Trophoblast cell (in vitro differentiated cells and primary cell): ENCODE measurements around the gene AGER.
A peak's percentile ranks its signal among the peaks of the same experiment; 100 is the strongest.

ENCODE experiments used
- DNase-seq, 2 donors: peaks; one replicate each; pipeline ENCODE4 v3.0.0-alpha.2; 2016
- H2AFZ ChIP-seq: 2 replicates; pipeline ENCODE4 v1.6.1; 2013; ENCODE audit warnings: low read length, moderate library complexity, mild to moderate bottlenecking; ENCODE audit not compliant: insufficient read depth, poor library complexity
- H2AK5ac ChIP-seq: 2 replicates; pipeline ENCODE4 v1.6.1; 2013; ENCODE audit warnings: mild to moderate bottlenecking, low read length
- H2BK120ac ChIP-seq: 2 replicates; pipeline ENCODE4 v1.6.1; 2013; ENCODE audit warnings: low read length, mild to moderate bottlenecking, moderate library complexity; ENCODE audit not compliant: insufficient read depth, poor library complexity
- H2BK12ac ChIP-seq: 2 replicates; pipeline ENCODE4 v1.6.1; 2013; ENCODE audit warnings: mild to moderate bottlenecking, low read length, moderate library complexity
- H2BK5ac ChIP-seq: 2 replicates; pipeline ENCODE4 v1.6.1; 2013; ENCODE audit warnings: low read length, low read depth, moderate library complexity, mild to moderate bottlenecking; ENCODE audit not compliant: poor library complexity
- H3K14ac ChIP-seq: 2 replicates; pipeline ENCODE4 v1.6.1; 2013; ENCODE audit warnings: mild to moderate bottlenecking, low read length
- H3K18ac ChIP-seq: 2 replicates; pipeline ENCODE4 v1.6.1; 2013; ENCODE audit warnings: mild to moderate bottlenecking, low read length
- H3K23ac ChIP-seq: 2 replicates; pipeline ENCODE4 v1.6.1; 2013; ENCODE audit warnings: low read length
- H3K27ac ChIP-seq: 2 replicates; pipeline ENCODE4 v1.5.1; 2013; ENCODE audit warnings: low read depth, mild to moderate bottlenecking, inconsistent platforms, low read length, moderate library complexity
- H3K27me3 ChIP-seq: 2 replicates; pipeline ENCODE4 v1.6.1; 2013; ENCODE audit warnings: inconsistent platforms, mild to moderate bottlenecking, low read length, moderate library complexity; ENCODE audit not compliant: insufficient read depth
- H3K36me3 ChIP-seq, 2 experiments: 1 replicate in 1 of 2; 2 replicates in 1 of 2; pipeline ENCODE4 v1.6.1; 2013; ENCODE audit warnings: low read length in 2 of 2, mild to moderate bottlenecking in 2 of 2, moderate library complexity in 1 of 2; ENCODE audit not compliant: insufficient read depth in 2 of 2, control insufficient read depth in 1 of 2
- H3K4ac ChIP-seq: 2 replicates; pipeline ENCODE4 v1.6.1; 2013; ENCODE audit warnings: low read depth, mild to moderate bottlenecking, low read length, moderate library complexity
- H3K4me1 ChIP-seq, 2 experiments: 1 replicate in 1 of 2; 2 replicates in 1 of 2; pipeline ENCODE4 v1.6.1; 2013; ENCODE audit warnings: low read length in 2 of 2, mild to moderate bottlenecking in 2 of 2, moderate library complexity in 1 of 2; ENCODE audit not compliant: insufficient read depth in 2 of 2, control insufficient read depth in 1 of 2
- H3K4me2 ChIP-seq: 2 replicates; pipeline ENCODE4 v1.6.1; 2013; ENCODE audit warnings: inconsistent platforms, mild to moderate bottlenecking, low read length, moderate library complexity
- H3K4me3 ChIP-seq: 2 replicates; pipeline ENCODE4 v1.5.1; 2013; ENCODE audit warnings: mild to moderate bottlenecking, low read depth, low read length, inconsistent platforms
- H3K79me1 ChIP-seq: one replicate; pipeline ENCODE4 v1.6.1; 2013; ENCODE audit warnings: low read length
- H3K79me2 ChIP-seq: 2 replicates; pipeline ENCODE4 v1.6.1; 2013; ENCODE audit warnings: low read length, mild to moderate bottlenecking; ENCODE audit not compliant: control insufficient read depth, insufficient read depth, poor library complexity
- H3K9ac ChIP-seq: 2 replicates; pipeline ENCODE4 v1.6.1; 2013; ENCODE audit warnings: mild to moderate bottlenecking, low read length
- H3K9me3 ChIP-seq: 2 replicates; pipeline ENCODE4 v1.6.1; 2013; ENCODE audit warnings: low read depth, mild to moderate bottlenecking, control low read depth, inconsistent platforms, low read length; ENCODE audit not compliant: insufficient read depth
- H4K12ac ChIP-seq: 2 replicates; pipeline ENCODE4 v1.6.1; 2013; ENCODE audit warnings: low read depth, mild to moderate bottlenecking, low read length, moderate library complexity
- H4K8ac ChIP-seq: 2 replicates; pipeline ENCODE4 v1.6.1; 2013; ENCODE audit warnings: low read depth, mild to moderate bottlenecking, low read length, moderate library complexity
- H4K91ac ChIP-seq: one replicate; pipeline ENCODE4 v1.6.1; 2013; ENCODE audit warnings: low read depth, mild to moderate bottlenecking, low read length, moderate library complexity
- WGBS: extraction: QIAGEN DNeasy Blood & Tissue Kit; methylation state at CpG from one replicate; pipeline ENCODE4 v1.1.7; 2013; ENCODE audit warnings: missing lambda C conversion rate; ENCODE audit not compliant: insufficient read length, insufficient coverage; ENCODE audit errors: extremely low coverage; 5-methylcytosine and 5-hydroxymethylcytosine counted together

AGER gene

DNA sequence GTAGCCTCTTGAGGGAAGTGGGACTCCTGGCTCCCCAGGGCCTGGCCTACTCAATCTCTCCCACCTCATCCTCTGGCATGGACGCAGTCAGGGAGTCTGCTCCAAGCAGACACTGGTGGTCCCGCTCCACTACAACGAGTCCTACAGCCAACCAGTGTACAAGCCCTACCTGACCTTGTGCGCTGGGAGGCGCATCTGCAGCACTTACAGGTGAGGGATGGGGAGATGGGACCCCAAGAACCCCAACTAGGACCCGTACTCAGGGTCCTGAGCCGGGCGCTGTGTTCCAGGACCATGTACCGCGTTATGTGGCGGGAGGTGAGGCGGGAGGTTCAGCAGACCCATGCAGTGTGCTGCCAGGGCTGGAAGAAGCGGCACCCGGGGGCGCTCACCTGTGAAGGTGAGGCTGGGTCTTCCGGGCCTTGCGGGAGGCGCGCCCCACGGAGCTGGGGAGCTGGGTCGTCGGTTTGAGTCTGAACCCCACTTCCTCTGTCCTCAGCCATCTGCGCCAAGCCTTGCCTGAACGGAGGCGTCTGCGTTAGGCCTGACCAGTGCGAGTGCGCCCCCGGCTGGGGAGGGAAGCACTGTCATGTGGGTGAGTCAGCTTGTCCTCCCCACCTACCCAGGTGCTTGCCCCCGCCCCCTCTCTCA, 17.5 kb downstream of the AGER start:
- Histone ChIP-seq H4K91ac (no peak overlapping the region), H3K36me3 (peaks cover 69 to 73% of the 10 kb centered on the region in 2 experiments), H3K4me3 (no peak overlapping the region), H3K4me2 (no peak overlapping the region), H3K79me2 (no peaks in the 10 kb centered on the region), H3K9ac (no peak overlapping the region), H3K27ac (no peak overlapping the region), H2AFZ (no peak overlapping the region), H3K79me1 (no peaks in the 10 kb centered on the region), H4K8ac (no peak overlapping the region), H3K14ac (no peak overlapping the region), H3K23ac (no peak overlapping the region), H3K4ac (no peak overlapping the region), H4K12ac (no peak overlapping the region), H2BK120ac (no peak overlapping the region), H2BK5ac (no peak overlapping the region), H3K27me3 (no peaks in the 10 kb centered on the region), H2AK5ac (no peak overlapping the region), H3K9me3 (no peaks in the 10 kb centered on the region), H2BK12ac (no peak overlapping the region), H3K4me1 (peaks cover 5 to 7% of the 10 kb centered on the region in 2 experiments), H3K18ac (no peak overlapping the region)
- no CpG with 5 or more reads among the region's 30 CpGs for WGBS
- peak in 1 of 2 donors; percentile 42 for DNase-seq

GRCh38 chr6:32164295-32164694, 19.8 kb downstream of the AGER start, which contains the start of gene EGFL8:
Gene EGFL8, plus strand, starts transcription at chr6:32164595. Its CDS starts 1,571 bp downstream, at chr6:32166166.
- Histone ChIP-seq H3K4me1 (peaks cover 5 to 7% of the 10 kb centered on the region in 2 experiments), H2BK120ac (no peak within 1 kb of the TSS), H2AK5ac (no peak within 1 kb of the TSS), H3K18ac (no peak within 1 kb of the TSS), H2BK12ac (no peak within 1 kb of the TSS), H4K8ac (no peak within 1 kb of the TSS), H3K79me1 (no peaks in the 10 kb centered on the region), H3K27me3 (no peaks in the 10 kb centered on the region), H3K27ac (no peak within 1 kb of the TSS), H3K4me3 (no peak within 1 kb of the TSS), H3K9ac (no peak within 1 kb of the TSS), H4K91ac (no peak within 1 kb of the TSS), H3K23ac (no peak within 1 kb of the TSS), H3K79me2 (no peaks in the 10 kb centered on the region), H3K4me2 (no peak within 1 kb of the TSS), H4K12ac (no peak within 1 kb of the TSS), H2AFZ (no peak within 1 kb of the TSS), H3K4ac (no peak within 1 kb of the TSS), H3K14ac (no peak within 1 kb of the TSS), H3K36me3 (peaks cover 49 to 54% of the 10 kb centered on the region in 2 experiments), H3K9me3 (no peaks in the 10 kb centered on the region), H2BK5ac (no peak within 1 kb of the TSS)
- no peak for DNase-seq

GRCh38 chr6:32163559-32164258, 20.3 kb downstream of the AGER start:
- Histone ChIP-seq H3K4me2 (no peak overlapping the region), H2AK5ac (no peak overlapping the region), H2BK12ac (no peak overlapping the region), H3K9me3 (no peaks in the 10 kb centered on the region), H3K14ac (no peak overlapping the region), H3K36me3 (peaks cover 43 to 49% of the 10 kb centered on the region in 2 experiments), H3K4me1 (peaks cover 5 to 7% of the 10 kb centered on the region in 2 experiments), H3K79me1 (no peaks in the 10 kb centered on the region), H3K27me3 (no peaks in the 10 kb centered on the region), H3K27ac (no peak overlapping the region), H4K12ac (no peak overlapping the region), H2BK120ac (no peak overlapping the region), H2BK5ac (no peak overlapping the region), H3K18ac (no peak overlapping the region), H2AFZ (no peak overlapping the region), H3K23ac (no peak overlapping the region), H4K8ac (no peak overlapping the region), H3K4me3 (no peak overlapping the region), H4K91ac (no peak overlapping the region), H3K9ac (no peak overlapping the region), H3K79me2 (no peaks in the 10 kb centered on the region), H3K4ac (no peak overlapping the region)
- no CpG with 5 or more reads among the region's 7 CpGs for WGBS
- no peak for DNase-seq

DNA sequence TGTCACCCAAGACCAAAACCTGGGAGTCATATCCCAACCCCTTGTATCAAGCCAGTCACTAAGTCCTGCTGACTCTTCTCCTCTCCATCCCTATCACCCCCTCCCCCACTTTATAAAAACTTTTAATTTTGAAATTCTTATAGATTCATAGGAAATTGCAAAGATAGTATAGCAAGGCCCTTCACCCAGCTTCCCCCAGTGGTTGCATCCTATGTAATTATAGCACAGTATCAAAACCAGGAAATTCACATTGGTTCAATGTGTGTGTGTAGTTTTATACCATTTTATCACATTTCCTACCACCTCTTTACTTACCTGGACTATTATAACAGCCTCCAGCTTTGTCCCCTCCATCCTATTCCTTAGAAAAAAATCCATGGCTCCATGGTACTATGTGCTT, 26.0 kb downstream of the AGER start:
- no peak overlapping the region for H3K23ac ChIP-seq
- H2AK5ac ChIP-seq: no peak overlapping the region
- no peak overlapping the region for H3K27ac ChIP-seq
- no peak overlapping the region for H2AFZ ChIP-seq
- H3K27me3 ChIP-seq: no peaks in the 10 kb centered on the region
- no peak overlapping the region for H3K4me2 ChIP-seq
- no peak overlapping the region for H3K14ac ChIP-seq
- H3K4ac ChIP-seq: no peak overlapping the region
- no peak overlapping the region for H4K8ac ChIP-seq
- no peak overlapping the region for H3K4me3 ChIP-seq
- no peak overlapping the region for H4K91ac ChIP-seq
- H2BK5ac ChIP-seq: no peak overlapping the region
- H3K9ac ChIP-seq: no peak overlapping the region
- peaks cover 2 to 6% of the 10 kb centered on the region in 2 experiments for H3K4me1 ChIP-seq
- H3K9me3 ChIP-seq: no peaks in the 10 kb centered on the region
- DNase-seq: no peak
- no peak overlapping the region for H2BK120ac ChIP-seq
- no peak overlapping the region for H2BK12ac ChIP-seq
- peaks cover 12% of the 10 kb centered on the region for H3K79me2 ChIP-seq
- no peak overlapping the region for H3K18ac ChIP-seq
- no peak overlapping the region for H4K12ac ChIP-seq
- peaks cover 30 to 33% of the 10 kb centered on the region in 2 experiments for H3K36me3 ChIP-seq
- H3K79me1 ChIP-seq: peaks cover 13% of the 10 kb centered on the region
